GM21825 (cell line): Measurements from ENCODE around the gene CD44.
A peak's percentile ranks its signal among the peaks of the same experiment; 100 is the strongest.

Source experiments
- ATAC-seq: cut with Tn5 transposase; IDR thresholded peaks from one replicate; pipeline ENCODE4 v1.9.1; 2021; ENCODE audit warnings: mild to moderate bottlenecking, moderate library complexity; ENCODE audit not compliant: unreplicated experiment

CD44 gene

DNA sequence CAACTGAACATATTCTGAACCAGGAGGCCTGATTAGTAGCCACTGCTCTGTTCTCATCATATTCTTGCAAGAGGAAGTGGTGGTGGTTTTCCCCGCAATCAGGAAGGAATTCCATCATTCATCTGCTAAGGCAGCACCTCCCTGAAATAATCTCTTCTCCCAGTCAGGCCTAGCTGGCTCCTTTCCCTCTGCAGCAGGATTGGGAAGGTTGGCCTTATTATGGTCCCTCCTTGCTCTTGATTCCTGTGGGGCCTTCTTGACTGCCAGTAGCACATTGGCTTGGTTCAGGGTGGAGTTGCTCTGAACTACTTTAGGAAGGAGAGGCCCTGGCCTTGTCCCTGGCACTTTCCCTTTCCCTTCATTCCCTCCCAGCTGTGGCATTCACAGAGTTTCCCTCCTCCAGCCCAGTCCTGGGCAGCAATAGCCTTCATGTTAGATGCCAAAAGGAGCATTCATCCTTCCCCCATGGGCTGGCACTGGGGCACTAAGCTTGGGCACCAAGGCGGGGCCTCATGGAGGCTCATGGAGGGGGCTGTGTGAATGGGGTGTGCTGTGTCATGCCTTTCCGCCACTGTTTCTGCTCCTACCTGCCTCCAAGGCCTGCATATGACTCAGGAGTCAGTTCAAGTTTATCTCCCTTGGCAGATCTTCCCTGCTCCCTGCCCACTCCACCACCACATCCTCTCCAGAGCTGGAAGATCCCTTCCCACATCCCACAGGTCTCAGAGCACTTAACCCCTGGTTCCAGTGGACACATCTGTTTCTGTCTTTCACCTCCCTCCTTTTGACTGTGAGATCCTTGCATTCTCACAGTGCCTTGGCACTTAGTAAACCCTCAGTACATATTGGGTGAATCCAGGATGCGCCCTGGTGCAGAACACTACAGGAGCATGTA lies 27.6 kb upstream of the CD44 start:
- ATAC-seq, result no peak

DNA sequence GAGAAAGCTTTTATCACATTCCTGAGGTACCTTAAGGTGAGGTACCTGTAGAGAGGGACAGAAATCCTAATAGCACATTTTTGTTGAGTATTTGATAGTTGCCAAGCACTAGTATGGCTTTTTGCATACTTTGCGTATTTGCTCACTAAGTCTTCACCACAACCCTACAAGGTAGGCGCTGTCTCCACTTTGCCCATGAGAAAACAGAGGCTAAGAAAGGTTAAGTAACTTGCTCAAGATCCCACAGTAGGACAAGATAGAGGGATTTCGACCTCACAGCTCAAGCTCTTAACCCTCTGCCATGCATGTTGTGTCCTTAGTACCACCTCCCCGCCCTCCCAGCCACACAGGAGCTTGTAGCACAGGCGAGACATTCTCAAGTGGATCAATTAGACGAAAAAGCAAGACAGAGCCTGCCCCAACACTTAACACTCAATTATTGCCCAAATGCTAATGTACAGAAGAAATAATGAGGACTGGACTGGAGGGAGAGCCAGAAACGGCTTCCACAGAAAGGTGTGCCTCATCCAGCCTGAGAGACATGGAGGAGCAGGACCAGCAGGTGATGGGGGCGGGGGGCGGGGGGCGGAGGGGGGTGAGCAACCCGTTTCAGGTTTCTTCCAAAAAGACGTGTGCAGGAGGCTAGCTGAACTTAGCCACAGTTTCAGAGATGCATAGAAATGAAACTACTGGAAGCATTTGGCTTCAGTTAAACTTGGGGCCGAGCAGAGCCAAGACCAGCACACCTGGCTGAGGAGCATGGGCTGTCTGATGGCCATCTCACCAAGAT lies 26.7 kb upstream of the CD44 start:
- ATAC-seq, result no peak

DNA sequence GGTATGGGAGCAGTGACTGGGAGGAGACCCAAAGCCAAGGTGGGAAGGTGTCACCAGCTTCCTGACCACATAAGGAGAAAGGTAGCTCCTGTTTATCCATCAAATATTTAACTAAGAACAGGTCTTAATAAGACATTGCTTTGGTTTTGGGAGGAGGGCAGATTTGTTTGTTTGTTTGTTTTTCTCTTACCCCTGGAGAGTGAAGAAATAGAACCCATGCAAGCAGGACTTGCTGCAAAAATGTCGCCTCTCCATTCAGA lies 26.2 kb upstream of the CD44 start:
- ATAC-seq, result no peak

DNA sequence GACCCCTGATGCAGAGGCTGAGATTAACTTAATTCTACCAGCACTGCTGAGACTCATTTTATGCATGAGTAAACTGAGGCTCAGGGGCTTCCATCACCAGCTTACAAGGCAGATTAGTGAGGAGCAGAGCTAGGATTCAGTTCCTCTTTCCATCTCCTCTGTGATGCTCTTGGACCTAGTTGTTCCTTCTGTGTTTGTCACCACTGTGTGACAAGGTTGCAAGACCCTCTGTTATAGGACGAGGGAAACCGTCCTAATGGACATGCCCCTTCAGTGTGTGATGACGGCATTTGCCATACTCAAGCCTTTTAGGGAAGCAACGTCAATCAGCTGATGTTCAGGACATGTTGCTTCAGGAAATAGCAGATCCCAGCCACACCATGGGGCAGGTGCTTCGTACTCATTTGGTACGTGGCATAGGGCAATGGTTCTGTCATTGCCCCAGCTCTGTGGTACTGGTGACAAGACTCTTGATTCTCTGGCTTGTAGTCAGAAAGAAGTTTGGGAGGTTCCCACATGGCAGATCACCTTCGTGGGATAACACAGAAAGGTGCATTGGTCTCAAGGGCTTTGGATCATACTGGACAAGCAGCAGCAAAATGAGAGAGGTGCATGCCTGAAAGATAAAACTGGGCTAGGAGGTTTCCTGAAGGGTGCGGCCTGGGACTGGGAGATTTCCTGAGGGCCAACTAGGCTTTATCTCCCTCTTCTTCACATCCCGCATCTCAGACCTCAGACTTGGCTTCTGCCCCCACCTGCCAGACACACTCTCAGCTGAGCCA lies 23.9 kb upstream of the CD44 start:
- ATAC-seq, result peak; percentile 61

DNA sequence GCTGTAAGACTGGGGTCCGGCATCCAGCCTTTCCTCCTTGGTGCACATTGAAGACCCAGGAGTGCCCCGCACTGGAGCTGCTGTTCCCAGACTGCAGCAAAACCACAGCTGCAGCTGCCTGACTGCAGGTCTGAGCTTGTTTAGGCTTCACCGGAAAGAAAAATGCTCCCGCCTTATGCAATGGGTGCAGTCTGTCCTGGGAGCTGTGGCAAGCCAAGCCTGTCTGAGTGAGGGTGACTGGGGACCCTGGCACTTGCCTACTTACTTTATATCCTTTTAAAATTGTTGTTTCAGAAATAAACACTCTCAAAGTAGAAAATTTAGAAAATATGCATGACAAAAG lies 23.3 kb upstream of the CD44 start:
- ATAC-seq, result no peak

DNA sequence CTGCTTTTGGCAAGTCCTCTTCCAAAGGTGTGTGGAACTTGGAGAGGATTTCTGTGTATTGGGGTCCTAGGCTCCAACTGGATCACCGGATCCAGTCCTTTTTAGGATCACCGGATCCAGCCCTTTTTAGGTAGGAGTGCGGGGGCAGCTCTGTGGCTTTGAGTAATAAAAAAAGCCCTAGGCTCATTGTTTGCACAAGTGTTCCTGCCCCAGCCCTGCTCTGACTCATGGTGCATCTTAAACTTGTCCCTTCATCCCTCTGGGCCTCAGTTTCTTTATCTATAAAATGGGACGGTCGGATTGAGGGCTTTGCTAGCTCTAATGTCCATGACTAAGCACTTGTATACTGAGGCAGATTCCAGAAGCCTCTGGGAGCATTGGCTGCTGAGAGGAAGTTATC lies 22.7 kb upstream of the CD44 start:
- ATAC-seq, result no peak

DNA sequence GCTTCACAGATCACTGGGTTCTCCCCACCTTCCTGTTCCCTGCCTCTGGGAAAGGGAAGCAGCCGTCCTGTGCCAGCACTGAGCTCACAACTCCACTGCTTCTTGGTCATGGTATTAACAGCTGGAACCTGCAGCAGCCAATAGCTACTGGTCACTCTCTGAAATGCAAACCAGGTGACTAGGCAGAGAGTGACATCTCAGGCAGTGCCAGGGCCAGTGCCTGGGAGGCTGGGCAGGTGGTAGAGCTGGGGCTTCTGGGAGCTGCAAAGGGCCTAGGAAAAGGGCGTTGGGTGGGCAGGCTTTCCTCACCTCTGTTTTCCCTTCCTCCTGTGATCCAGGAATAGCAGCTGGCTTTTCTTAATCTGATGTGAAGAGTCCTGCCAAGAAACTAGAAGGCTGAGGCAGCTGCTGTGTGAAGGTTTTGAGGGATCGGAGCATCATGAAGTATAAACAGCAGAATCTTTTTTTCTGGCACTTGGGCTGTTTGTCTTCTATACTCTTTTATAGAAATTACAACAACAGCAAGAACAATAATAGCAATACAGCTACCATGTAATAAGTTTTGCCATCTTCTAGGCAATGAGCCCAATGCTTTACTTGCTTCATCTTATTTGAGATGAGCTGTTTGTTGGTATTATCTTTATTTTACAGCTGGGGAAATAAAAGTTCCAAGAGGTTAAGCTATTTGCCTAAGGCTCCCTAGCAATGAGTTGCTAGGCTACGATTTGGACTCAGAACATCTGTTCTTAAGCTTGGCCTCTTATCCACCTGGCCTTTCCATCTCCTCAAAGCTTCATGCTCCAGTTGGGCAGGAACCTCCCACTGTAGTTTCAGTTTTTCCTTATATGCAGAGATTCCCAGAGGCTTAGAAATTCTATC lies 22.0 kb upstream of the CD44 start:
- ATAC-seq, result no peak

DNA sequence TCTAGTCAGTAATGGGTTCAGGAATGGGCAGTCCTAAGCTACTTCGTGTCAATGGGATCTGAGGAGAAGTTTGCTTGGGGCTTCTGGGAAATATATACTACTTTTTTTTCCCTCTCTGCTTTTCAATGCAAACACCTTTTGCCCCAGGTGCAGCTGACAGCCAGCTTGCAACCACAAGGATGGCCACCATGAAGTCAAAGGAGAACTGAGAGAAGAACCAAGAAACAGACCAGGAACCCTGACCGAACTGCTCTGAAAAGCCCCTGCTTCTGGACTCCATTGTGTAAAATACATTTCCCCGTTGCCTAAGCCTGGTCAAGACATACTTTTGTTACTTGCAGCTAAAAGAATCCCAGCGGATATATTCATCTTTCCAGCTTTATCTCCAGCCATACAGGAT lies 20.1 kb upstream of the CD44 start:
- peak; percentile 64 for ATAC-seq

DNA sequence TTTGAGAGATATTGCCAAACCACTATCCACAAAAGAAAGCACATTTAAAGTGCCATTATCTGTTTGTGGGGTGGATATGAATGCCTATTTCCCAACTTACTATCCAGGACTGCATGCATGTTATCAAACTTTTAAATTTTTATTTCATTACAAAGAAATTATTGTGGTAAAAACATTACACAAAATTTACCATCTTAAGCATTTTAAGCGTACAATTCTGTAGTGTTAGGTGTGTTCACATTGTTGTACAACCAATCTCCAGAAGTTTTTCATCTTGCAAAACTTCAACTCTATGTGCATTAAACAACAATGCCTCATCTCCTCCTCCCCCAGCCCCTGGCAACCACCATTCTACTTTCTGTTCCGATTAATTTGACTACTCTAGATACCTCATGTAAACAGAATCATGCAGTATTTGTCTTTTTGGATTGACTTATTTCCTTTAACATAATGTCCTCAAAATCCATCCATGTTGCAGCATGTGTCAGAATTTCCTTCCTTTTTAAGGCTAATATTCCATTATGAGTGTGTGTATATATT lies 17.6 kb upstream of the CD44 start:
- ATAC-seq, result no peak

DNA sequence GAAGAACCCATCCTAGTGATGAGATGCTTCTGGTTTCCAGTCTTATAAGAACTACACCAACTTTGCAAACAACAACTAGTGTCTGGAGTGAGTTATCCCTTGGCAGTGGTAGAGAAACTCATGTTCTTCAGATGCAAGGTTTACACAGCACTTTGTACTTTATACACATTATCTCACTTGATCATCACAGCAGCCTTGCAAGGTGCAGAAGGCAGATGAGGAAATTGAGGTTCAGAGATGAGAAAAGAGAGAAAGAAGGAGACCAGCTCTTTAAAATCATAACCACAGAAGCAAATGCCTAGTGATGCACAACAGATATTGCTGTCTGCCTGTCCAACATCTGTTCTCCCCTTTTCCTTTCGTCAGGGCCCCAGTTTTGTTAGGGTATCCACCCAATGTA lies 16.7 kb upstream of the CD44 start:
- no peak for ATAC-seq

DNA sequence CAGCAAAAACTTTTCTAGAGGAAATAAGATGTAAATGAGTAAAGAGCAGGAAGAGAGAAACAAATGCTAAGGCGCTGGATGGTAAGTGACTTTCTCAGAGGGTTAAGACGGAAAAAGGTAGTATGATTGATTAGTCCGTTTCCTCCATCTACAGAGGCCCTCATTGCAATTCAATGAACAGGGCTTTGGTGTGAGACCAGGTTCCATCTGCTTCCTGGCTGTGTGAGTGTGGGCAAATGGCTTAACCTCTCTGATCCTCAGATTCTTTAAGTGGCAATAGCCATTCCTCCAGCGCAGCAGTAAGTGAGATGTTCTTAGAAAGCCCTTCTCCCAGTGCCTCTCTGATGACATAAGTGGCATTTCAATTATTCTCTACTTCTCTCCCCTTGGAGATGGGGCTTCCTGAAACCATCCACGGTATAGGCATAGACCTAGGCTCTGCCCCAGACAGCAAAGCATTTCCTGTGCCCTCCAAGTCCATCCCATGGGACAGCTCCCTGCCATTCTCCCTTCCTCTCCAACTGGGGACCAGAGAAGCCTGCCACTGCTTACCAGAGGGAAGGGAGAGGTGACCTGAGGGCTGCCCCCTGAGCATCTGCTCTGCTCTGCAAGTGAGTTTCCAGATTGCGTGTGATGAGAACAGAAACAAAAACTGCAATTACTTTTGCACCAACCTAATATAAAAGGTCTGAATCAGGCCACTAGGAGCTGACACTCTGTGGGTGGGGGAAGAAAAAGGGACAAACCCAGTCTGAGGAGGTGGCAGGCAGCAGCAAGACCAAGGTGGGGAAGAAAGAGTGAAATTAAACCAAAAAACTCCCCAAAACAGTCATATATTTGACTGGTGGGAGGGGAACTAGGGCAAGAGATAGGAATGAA lies 12.7 kb upstream of the CD44 start:
- peak; percentile 51 for ATAC-seq

DNA sequence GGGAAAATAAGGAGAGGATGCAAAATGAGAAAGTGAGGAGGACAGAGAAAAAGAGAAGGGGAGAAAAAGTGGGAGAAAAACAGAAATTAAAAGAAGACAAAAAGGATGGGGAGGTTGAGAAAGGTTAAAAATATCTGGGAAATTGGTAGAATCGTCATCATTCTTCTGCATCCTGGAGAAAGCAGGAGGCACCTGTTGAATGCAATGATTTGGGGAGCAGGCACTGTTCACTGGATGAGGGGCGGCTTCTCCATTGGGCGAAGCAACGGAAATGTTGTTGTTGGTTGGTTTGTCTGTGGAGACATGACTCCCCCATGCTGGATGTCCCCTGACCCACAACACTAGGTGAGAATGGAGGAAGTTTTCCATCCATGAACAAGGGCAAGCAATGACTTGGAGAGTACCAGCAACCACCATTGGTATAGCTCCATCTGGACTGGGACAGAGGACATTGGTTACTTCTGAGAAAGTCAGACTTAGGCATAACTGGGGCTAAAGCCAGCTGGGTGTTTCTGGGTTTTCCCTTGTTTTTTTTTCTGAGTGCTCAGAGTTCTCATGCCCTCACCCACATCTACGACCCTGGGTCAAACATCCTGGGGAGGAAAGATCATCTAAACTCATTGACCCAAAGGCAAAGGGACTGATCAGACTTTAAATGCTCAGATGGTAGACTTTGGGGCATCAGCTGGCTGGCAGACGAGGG lies 11.9 kb upstream of the CD44 start:
- no peak for ATAC-seq

DNA sequence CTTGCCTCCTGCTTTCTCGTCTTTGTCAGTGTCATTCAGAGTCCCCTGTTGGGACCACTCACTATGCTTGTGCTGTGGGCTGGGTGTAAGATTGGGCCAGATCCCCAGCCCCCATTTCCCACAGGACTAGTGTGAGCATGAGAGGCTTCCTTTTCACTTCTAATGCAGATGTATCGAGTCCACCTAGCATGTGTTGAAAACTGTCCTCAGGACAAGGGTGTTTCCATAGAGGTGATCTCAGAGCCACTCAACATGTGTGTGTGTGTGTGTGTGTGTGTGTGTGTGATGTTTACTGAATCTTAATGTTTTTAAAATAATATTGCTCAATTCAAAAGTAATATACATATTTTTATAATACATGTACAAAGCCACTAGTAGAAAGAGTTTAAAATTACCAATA lies 11.4 kb upstream of the CD44 start:
- no peak for ATAC-seq

DNA sequence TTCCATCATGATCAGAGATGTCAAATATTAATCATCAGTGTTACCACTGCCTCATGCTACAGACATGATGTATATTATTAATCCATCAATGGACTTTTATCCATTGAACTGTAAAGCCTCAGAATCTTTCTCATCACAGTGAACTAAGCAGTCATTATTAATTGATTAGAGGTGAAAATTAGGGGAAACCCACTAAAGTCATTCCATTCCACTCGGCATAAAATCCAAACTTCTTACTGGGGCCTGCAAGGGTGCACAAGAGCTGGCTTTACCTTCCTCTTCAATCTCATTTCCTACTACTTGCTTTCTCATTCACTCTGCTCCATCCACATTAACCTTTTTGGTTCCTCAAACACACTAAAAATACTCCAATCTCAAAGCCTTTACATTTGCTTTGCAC lies 7.9 kb upstream of the CD44 start:
- ATAC-seq, result no peak

DNA sequence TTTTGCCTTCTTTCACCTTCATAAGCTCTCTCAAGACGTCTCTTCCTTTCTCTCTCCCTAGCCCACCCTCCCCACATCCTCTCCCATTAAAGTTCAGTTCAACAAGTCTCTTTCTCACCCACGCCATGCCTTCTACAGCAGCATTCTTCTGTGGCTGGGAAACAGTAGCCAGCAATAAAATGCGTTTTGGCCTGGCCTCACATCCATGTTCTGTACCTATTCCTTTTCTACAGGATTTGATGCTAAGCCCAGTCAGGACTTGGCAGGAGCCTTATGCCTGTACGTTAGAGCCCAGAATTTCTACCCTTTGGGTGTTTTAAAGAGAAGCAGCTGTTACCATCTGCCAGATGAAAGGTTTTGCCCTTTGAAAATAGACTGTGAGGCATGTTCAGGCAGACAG lies 7.1 kb upstream of the CD44 start:
- no peak for ATAC-seq

DNA sequence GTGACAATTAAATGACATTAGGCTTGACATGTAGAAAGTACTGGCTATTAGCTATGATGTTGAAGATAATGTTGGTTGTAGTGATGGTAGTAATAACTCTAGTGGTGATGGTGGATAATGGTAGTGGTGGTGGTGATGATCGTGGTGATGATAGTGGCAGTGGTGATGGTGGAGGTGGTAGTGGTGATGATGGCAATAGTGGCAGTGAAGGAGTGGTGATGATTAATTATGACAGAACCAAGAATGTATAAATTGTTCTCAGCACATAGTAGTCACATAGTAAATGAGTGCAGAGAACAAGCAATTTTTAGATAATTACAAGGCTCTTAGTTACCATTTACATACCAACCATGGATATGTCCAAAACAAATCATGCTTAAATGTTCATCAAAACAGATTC lies 5.3 kb upstream of the CD44 start:
- no peak for ATAC-seq

DNA sequence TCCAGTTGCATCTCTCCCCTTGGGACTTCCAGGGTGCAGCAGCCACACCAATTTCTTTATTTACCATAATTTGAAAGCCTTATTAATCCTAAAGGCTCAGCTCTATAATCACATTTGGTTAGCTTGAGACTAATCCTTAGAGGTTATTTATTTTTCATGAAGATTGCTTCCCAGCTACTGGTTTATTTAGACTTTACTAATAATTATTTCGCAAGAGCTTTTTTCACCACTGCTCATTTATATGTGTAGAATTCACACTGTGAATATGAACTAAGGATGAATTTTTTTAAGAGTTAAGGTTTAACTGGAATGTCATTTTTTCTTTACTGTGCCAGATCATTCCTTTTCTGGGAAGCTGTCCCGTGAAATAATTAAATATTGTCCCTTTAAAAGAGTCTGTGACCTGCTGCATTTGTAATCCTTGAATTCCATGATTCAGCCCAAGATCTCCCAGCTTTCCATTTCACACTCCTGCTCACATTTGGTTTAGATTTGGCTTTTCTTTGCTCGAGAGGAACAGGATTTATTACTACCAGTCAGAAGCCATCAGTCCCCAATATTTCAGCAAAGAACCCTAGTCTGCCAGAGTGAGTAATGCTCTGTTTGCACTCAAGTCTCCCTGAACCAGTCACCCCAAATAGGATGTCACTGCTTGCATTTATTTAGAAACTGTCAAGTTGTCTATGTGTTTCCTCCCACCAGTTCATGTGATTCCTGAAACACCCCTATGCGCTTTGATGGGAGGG lies 4.4 kb upstream of the CD44 start:
- ATAC-seq, result no peak

DNA sequence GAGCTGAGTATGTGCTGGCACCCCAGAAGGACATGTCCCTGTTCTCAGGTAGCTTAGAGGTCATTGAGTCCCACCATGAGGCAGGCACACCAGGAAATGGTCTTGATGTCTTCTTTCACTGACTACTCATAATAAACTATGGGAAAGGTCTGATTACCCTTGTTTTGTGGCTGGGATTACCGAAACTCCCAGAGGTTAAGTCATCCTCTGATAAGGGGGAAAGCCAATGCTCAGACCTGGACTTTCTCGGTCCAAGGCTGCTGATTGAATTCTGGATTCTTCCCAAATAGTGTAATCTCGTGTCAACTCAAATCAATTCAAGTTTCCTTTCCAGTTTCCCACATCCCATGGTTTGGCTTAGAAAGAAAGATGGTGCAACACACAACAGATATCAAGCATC lies 3.7 kb upstream of the CD44 start:
- no peak for ATAC-seq
